Stimulated activated CD4-positive, alpha-beta T cell treated with anti-CD3 and anti-CD28 coated beads, Interleukin-12 subunit alpha, Interleukin-12 subunit beta, amount 100 ng/mL, for 24 hours (primary cell): ENCODE data around the gene ABHD2.
"Not testable (repeated sequence)": the region's sequence is repeated elsewhere in the genome, so short reads cannot be mapped to it uniquely, and the experiment has no call there.

Experiments
- DNase-seq, 2 experiments: peaks; one replicate each; pipeline ENCODE4 v3.0.0-alpha.2; 2020; ENCODE audit warnings: low read depth in 2 of 2

ABHD2 gene, protein sequence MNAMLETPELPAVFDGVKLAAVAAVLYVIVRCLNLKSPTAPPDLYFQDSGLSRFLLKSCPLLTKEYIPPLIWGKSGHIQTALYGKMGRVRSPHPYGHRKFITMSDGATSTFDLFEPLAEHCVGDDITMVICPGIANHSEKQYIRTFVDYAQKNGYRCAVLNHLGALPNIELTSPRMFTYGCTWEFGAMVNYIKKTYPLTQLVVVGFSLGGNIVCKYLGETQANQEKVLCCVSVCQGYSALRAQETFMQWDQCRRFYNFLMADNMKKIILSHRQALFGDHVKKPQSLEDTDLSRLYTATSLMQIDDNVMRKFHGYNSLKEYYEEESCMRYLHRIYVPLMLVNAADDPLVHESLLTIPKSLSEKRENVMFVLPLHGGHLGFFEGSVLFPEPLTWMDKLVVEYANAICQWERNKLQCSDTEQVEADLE

DNA sequence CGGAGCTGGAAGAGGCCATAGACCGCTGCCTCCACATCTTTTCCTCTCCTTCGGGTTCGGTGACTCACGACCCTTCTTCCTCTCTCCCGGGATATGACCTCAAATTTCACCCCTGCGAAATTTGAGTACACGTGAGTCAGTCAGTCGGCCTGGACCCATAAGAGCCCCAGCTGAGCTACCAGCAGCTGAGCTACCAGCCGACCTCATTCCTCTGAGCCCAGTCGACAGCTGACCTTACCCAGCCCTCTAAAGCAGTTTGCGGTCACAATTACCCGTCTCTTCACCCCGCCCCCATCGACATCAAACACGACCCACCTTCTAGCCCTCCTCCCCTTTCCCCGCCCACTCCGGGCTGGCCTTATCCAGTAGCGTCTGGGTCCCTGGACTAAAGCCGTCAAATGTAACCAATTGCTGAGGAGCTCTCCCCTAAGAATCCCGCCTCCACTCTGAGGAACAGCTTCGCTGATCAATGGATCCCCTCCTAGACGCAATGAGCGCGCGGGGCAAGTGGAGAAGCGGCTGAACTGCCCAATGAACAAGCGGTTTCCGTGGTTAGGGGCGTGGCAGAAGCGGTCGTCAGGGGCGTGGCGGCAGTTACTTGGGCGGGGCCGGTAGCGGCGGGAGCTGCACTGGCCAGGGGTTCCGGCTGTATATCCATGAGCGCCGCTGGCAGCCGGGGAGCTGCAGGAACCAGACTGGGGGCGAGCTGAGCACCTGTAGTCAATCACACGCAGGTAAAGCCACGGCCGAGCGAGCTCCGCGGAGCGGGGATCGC, at the start of gene ABHD2:
TSS of gene ABHD2 (plus strand) at position 627 of the 775 bp plus-strand sequence. CDS start 27,872 bp downstream, outside the sequence.
- DNase-seq = peak; percentile 98 to 99

DNA sequence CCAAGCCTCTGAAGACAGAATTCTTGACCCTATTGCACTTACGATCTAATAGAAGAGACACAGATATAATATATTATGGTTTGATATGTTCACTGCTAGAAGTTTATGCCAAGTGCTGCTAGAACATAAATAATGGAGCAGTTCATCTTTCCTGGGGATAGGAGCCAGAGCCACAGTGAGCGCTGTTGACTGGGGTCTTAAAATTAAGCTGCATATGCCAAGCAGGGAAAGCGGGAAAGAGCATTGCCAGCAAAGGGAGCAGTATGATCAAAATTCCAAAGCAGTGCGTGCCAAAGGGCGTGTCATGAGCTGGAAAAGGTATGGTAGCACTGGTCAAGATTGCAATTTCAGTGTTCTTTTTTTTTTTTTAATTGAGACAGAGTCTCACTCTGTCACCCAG, 49.1 kb upstream of the ABHD2 start:
- DNase-seq = no peak

- no peak for DNase-seq
These were observed 46.7 kb upstream of the ABHD2 start for GRCh38 chr15:89041507-89041906.

DNA sequence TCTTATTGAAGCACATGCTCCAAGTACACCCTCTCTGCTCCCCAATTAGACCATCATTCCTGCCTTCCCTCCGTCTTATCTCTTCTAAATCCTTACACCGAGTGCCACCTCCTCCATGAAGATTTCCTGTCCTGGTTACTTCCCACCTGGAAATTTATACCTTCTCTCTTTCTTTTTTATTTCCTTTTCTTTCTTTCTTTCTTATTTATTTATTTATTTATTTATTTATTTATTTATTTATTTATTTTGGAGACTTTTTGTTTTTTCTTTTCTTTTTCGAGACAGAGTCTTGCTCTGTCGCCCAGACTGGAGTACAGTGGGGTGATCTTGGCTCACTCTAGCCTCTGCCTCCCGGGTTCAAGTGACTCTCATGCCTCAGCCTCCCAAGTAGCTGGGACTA, 45.9 kb upstream of the ABHD2 start:
- DNase-seq = no peak

GRCh38 chr15:89043031-89044002, 44.9 kb upstream of the ABHD2 start:
- DNase-seq = no peak

DNA sequence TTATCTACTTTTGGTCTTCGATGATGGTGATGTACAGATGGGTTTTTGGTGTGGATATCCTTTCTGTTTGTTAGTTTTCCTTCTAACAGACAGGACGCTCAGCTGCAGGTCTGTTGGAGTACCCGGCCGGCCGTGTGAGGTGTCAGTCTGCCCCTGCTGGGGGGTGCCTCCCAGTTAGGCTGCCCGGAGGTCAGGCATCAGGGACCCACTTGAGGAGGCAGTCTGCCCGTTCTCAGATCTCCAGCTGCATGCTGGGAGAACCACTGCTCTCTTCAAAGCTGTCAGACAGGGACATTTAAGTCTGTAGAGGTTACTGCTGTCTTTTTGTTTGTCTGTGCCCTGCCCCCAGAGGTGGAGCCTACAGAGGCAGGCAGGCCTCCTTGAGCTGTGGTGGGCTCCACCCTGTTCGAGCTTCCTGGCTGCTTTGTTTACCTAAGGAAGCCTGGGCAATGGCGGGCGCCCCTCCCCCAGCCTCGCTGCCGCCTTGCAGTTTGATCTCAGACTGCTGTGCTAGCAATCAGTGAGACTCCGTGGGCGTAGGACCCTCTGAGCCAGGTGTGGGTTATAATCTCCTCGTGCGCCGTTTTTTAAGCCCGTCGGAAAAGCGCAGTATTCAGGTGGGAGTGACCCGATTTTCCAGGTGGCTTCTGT, 39.1 kb upstream of the ABHD2 start:
- not testable (repeated sequence) for DNase-seq

DNA sequence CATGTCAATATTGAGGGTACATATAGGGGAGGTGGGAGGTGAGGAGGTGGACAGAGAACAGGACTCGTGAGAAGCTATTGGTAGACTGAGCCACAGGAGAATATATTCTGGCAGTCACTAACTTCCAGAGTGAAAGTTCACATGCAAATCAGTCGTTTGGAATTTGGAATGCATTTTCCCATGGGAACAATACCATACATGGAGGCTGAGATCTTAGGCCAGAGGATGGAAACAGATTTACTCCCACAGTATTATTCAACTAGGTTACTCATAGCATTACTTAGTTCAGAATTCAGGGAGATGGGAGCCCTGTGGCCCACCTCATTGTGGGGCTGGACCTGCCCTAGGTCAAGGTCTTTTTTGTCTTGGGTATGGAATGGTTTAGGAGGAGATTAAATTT, 36.4 kb upstream of the ABHD2 start:
- DNase-seq = no peak

- no peak for DNase-seq
These were observed 35.8 kb upstream of the ABHD2 start for GRCh38 chr15:89052474-89052873.

DNA sequence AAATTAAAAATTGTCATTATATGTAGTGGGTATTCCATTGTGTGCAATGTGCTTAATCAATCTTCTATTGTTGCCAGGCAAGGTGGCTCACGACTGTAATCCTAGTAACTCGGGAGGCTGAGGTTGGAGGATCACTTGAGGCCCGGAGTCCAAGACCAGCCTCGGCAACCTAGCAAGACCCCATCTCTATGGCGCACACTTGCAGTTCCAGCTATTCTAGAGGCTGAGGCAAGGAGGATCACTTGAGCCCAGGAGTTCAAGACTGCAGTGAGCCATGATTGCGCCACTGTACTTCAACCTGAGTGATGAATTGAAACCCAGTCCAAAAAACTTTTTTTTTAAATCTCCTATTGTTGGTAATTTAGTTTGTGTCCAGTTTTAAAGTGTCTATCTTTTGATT, 33.4 kb upstream of the ABHD2 start:
- DNase-seq = no peak

DNA sequence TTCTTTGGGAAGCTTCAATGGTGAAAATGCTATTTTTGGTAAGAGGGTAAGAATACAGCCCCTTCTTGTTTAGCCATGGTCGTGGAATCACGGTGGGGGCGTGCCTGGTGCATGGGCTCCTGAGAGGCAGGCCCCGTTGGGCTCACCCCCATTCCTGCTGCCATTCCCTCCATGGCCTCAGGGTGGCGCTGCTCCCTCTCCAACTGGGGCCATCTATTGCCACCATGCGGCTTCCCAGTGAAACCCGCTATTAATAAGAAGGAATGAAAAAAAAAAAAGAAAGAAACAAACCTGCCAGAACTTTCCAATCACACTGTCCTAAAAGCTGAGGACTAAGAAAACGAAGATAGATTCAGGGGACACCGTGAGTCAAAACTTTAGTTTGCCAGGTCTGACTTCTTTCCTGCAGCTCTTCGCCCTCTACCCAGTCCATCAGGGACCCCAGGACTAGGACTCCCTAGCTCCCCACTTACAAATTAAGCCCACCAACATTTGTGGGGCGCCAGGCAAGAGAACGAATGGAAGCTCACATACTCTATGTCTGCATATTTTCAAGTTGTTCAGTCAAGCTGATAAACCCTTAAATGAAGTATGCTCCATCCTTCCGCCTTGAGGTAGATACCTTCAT, 30.6 kb upstream of the ABHD2 start:
- peak; percentile 78 to 89 for DNase-seq

DNA sequence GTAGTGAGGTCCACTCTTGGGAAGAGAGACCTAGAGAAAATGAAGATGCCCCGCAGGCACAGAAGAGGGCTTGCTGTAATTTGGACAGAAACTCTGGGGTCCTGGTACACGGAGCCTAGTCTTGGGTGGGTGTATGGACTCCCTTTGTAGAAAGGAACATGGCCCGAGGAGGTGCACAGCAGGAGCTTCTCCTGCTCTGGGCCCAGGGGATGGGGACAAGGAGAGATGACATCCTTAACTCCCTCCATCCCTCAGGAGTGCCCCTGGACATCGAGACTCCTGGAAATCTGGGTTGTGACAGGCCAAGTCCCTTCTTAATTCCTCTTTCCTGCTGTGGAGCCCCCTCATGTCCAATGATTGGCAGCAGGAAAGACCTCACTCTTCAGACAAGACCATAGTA, 29.9 kb upstream of the ABHD2 start:
- no peak for DNase-seq

DNA sequence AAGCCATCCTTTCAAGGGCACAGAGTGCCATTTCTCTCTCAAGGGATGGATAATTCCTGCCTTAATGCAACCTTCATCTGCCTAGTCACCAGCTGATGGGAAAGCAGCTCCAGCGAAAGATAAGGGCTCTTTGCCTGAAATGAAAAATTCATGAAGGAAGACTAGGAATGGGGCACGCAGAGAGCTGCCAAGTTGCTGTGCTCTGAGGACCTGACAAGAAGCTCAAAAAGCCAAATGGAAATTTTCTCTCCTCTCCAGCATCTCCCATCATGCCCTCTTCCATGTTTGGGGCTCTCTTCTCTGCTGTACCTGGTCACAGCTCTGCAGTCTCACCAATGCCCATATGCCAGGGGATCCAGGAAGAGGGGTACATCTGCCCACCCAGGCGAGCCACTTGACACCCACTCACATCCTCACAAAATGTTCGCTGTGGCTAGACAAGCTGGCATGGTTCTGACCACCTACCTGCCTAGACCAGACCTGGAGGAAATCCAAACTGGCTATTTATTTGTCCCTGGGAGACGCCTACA, 29.3 kb upstream of the ABHD2 start:
- DNase-seq = no peak

- DNase-seq = no peak
These were observed 22.0 kb upstream of the ABHD2 start for GRCh38 chr15:89066280-89066679.

- DNase-seq = no peak
These were observed 20.5 kb upstream of the ABHD2 start for GRCh38 chr15:89067751-89068150.

DNA sequence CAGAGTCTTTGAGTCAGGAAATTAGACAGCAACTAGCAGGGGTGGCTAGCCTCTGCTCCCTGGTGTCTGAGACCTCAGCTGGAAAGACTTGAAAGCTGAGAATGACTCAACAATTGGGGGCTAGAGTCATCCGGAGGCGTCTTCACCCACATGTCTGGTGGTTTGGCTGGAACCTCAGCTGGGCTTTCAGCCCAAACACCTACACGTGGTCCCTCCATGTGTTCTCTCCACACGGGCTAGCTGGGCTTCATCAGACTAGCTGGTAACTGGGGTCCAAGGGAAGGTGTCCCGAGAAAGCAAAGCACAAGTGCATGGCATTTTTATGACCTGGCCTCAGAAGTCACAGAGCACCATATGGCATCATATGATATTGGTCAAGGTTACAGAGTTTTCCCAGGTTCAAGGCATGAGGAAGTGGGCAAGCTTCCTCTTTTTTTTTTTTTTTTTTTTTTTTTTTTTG, 19.9 kb upstream of the ABHD2 start:
- peak in 1 of 2 experiments; percentile 47 for DNase-seq

DNA sequence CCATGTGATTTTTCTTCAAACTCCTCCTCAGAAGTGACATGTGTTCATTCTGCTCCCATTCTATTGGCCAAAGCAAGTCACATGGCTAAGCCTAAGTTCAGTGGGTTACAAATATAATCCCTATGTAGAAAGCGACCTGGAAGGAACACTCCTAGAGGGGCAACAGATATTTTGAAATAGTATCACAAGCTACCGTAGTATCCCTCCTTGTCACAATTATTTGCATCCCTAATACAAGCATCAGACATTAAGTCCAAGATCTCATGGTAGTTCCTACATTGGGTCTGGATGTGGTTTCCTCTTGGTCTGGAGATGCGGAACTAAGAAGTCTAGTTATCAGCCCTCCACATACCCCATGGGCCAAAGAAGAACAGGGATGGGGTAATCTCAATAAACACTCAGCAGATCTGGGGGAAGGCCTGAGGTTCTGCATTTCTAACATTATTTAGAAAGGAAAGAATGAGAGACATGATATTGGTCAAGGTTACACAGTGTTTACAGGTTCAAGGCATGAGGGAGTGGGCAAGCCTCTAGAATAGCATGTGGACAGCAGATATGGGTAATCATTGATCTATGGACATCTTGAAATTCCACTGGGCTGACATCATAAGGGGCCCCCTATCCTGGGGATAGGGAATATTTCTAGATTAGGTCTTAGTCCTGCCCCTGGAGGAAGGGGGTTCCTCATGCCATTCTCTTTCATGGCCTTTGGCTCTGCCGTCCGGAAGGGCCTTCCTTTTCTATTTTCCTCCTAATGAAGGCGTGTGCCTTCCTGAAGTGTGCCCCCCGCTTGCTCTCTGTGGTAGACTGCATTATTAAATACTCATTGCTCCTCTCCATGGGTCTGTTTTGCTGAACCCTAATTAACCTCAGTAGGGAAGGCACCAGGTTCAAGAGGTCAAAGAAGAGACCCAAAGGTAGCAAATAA, 17.8 kb upstream of the ABHD2 start:
- no peak for DNase-seq

- DNase-seq = no peak
These were observed 16.8 kb upstream of the ABHD2 start for GRCh38 chr15:89071471-89071870.

DNA sequence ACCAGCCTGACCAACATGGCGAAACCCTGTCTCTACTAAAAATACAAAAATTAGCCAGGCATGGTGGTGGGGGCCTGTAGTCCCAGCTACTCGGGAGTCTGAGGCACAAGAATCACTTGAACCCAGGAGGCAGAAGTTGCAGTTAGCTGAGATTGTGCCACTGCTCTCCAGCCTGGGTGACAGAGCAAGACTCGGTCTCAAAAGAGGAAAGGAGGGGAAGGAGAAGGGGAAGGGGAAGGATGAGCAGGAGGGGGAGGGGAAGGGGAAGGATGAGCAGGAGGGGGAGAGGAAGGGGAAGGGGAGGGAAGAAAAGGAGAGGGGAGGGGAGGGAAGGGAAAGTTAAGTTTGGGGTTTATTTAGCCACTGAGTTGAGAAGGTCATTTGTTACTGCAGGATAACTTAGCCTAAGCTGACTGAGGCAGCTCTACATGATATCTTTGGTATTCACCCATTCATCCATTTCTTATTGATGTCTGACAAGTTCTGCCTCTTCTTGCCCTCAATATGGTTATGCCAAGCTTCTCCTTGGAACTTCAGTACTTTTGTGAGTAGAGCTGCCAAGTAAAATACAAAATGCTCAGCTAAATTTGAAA, 15.9 kb upstream of the ABHD2 start:
- DNase-seq = no peak
